HG02588 (cell line): ENCODE measurements around the gene ODF2.
A peak's percentile ranks its signal among the peaks of the same experiment; 100 is the strongest.
"Not testable (repeated sequence)": the region's sequence is repeated elsewhere in the genome, so short reads cannot be mapped to it uniquely, and the experiment has no call there.

Source experiments
- ATAC-seq: cut with Tn5 transposase; IDR thresholded peaks from one replicate; pipeline ENCODE4 v1.9.1; 2021; ENCODE audit warnings: mild to moderate bottlenecking, moderate library complexity; ENCODE audit not compliant: unreplicated experiment

Gene ODF2

GRCh38 chr9:128455849-128456612, at the start of gene ODF2:
Gene ODF2, plus strand, starts transcription at chr9:128456006. Its CDS starts 86 bp downstream, at chr9:128456092.
- ATAC-seq: peak; percentile 83

- ATAC-seq: no peak
Observed at GRCh38 chr9:128406848-128407391, 48.9 kb upstream of the ODF2 start.

GRCh38 chr9:128408963-128409431, 46.8 kb upstream of the ODF2 start:
- no peak for ATAC-seq

- ATAC-seq: no peak
Observed at GRCh38 chr9:128409450-128409849, 46.4 kb upstream of the ODF2 start.

GRCh38 chr9:128409978-128410377, 45.8 kb upstream of the ODF2 start:
- ATAC-seq: no peak

- ATAC-seq: no peak
Observed at GRCh38 chr9:128411364-128412119, 44.3 kb upstream of the ODF2 start.

- ATAC-seq: no peak
Observed at GRCh38 chr9:128412120-128412790, 43.6 kb upstream of the ODF2 start.

GRCh38 chr9:128413728-128414127, 42.1 kb upstream of the ODF2 start:
- ATAC-seq: not testable (repeated sequence)

- ATAC-seq: no peak
Observed at GRCh38 chr9:128414461-128414860, 41.3 kb upstream of the ODF2 start.

- no peak for ATAC-seq
Observed at GRCh38 chr9:128415281-128415680, 40.5 kb upstream of the ODF2 start.

GRCh38 chr9:128416014-128416413, 39.8 kb upstream of the ODF2 start:
- ATAC-seq: no peak

- no peak for ATAC-seq
Observed at GRCh38 chr9:128416432-128417019, 39.3 kb upstream of the ODF2 start.

- no peak for ATAC-seq
Observed at GRCh38 chr9:128419061-128419925, 36.5 kb upstream of the ODF2 start.

GRCh38 chr9:128420060-128420650, 35.7 kb upstream of the ODF2 start:
- ATAC-seq: peak; percentile 73

- peak; percentile 61 for ATAC-seq
Observed at GRCh38 chr9:128420651-128421481, 34.9 kb upstream of the ODF2 start, which contains the start of gene CERCAM. Gene CERCAM, plus strand, starts transcription at chr9:128420857. Its CDS starts 21 bp downstream, at chr9:128420878.

GRCh38 chr9:128421482-128421996, 34.3 kb upstream of the ODF2 start:
- no peak for ATAC-seq

GRCh38 chr9:128422022-128422782, 33.6 kb upstream of the ODF2 start:
- ATAC-seq: not testable (repeated sequence)

- ATAC-seq: no peak
Observed at GRCh38 chr9:128422783-128423150, 33.0 kb upstream of the ODF2 start.
